HEK293 (cell line): ENCODE results near the gene TAF1.

Experiments
- CTCF ChIA-PET: fragments of 350-600 bp; formaldehyde crosslinking; extraction: SDS; loops from one replicate; lab custom pipeline; 2021; ENCODE audit warnings: antibody characterized with exemption; lab: Yijun Ruan, JAX
- POLR2A ChIA-PET: fragments of 300-600 bp; formaldehyde crosslinking; extraction: SDS; loops from one replicate; lab custom pipeline; 2020; ENCODE audit warnings: antibody characterized with exemption, inconsistent platforms; lab: Yijun Ruan, JAX
- H3K27ac ChIP-seq: fragments of 200-500 bp; sonication (Bioruptor generic); 2 replicates; pipeline ENCODE4 v1.5.1; 2014; ENCODE audit warnings: low read depth, low read length, control low read depth, inconsistent platforms; ENCODE audit errors: extremely low read depth
- H3K36me3 ChIP-seq, 2 experiments: fragments of 200-500 bp in 1 of 2; sonication (Bioruptor generic) in 1 of 2; 1 replicate in 1 of 2; 2 replicates in 1 of 2; pipeline ENCODE4 v1.5.1; 2014 to 2017; ENCODE audit warnings: inconsistent platforms in 2 of 2, low read length in 2 of 2; ENCODE audit not compliant: control insufficient read depth in 2 of 2, insufficient read depth in 1 of 2
- H3K4me1 ChIP-seq: fragments of 200-500 bp; sonication (Bioruptor generic); 2 replicates; pipeline ENCODE4 v1.5.1; 2014; ENCODE audit warnings: mild to moderate bottlenecking, low read length, inconsistent platforms; ENCODE audit not compliant: control insufficient read depth, insufficient read depth
- H3K4me3 ChIP-seq: 2 replicates; pipeline ENCODE4 v1.5.1; 2011; ENCODE audit warnings: low read depth, mild to moderate bottlenecking, control low read depth, low read length, moderate library complexity
- H3K9me3 ChIP-seq: fragments of 200-500 bp; sonication (Bioruptor generic); 2 replicates; pipeline ENCODE4 v1.5.1; 2014; ENCODE audit warnings: low read depth, low read length, inconsistent platforms; ENCODE audit not compliant: control insufficient read depth, insufficient read depth
- AEBP2 ChIP-seq: fragments of 450-650 bp; formaldehyde crosslinking; IDR thresholded peaks from 2 replicates; pipeline ENCODE4 v1.5.1; 2016; ENCODE audit warnings: missing biosample characterization, missing genetic modification characterization, borderline replicate concordance
- GLI2 ChIP-seq: fragments of 450-650 bp; formaldehyde crosslinking; IDR thresholded peaks from 2 replicates; pipeline ENCODE4; 2017; ENCODE audit warnings: missing biosample characterization, missing genetic modification characterization, low read depth, borderline replicate concordance
- HOXA7 ChIP-seq: sonication (generic); formaldehyde crosslinking; IDR thresholded peaks from 2 replicates; pipeline ENCODE4 v1.8.1; 2022; ENCODE audit warnings: missing genetic modification reagents, borderline replicate concordance
- OVOL3 ChIP-seq: fragments of 450-650 bp; formaldehyde crosslinking; IDR thresholded peaks from 2 replicates; pipeline ENCODE4 v1.5.1; 2016; ENCODE audit warnings: missing biosample characterization, missing genetic modification characterization
- PRDM2 ChIP-seq: fragments of 450-650 bp; formaldehyde crosslinking; IDR thresholded peaks from 2 replicates; pipeline ENCODE4 v1.5.1; 2016; ENCODE audit warnings: missing biosample characterization, missing genetic modification characterization, borderline replicate concordance
- WT1 ChIP-seq: fragments of 450-650 bp; formaldehyde crosslinking; IDR thresholded peaks from 2 replicates; pipeline ENCODE4 v1.5.1; 2016; ENCODE audit warnings: missing biosample characterization, missing genetic modification characterization
- ZFP37 ChIP-seq: fragments of 450-650 bp; formaldehyde crosslinking; IDR thresholded peaks from 2 replicates; pipeline ENCODE4 v1.5.1; 2016; ENCODE audit warnings: missing biosample characterization, missing genetic modification characterization
- ZNF132 ChIP-seq: fragments of 450-650 bp; formaldehyde crosslinking; IDR thresholded peaks from 2 replicates; pipeline ENCODE4 v1.5.1; 2017; ENCODE audit warnings: missing biosample characterization, missing genetic modification characterization, borderline replicate concordance
- ZNF157 ChIP-seq: fragments of 450-650 bp; formaldehyde crosslinking; IDR thresholded peaks from 2 replicates; pipeline ENCODE4 v1.5.1; 2016; ENCODE audit warnings: missing biosample characterization, missing genetic modification characterization
- ZNF169 ChIP-seq: fragments of 450-650 bp; formaldehyde crosslinking; IDR thresholded peaks from 2 replicates; pipeline ENCODE4 v1.5.1; 2016; ENCODE audit warnings: missing biosample characterization, missing genetic modification characterization
- ZNF248 ChIP-seq: fragments of 450-650 bp; formaldehyde crosslinking; IDR thresholded peaks from 2 replicates; pipeline ENCODE4 v1.5.1; 2017; ENCODE audit warnings: missing biosample characterization, missing genetic modification characterization
- ZNF341 ChIP-seq: fragments of 450-650 bp; formaldehyde crosslinking; IDR thresholded peaks from 2 replicates; pipeline ENCODE4; 2016; ENCODE audit warnings: low read depth, missing biosample characterization, missing genetic modification characterization
- ZNF449 ChIP-seq: fragments of 450-650 bp; formaldehyde crosslinking; IDR thresholded peaks from 2 replicates; pipeline ENCODE4 v1.5.1; 2017; ENCODE audit warnings: missing biosample characterization, mild to moderate bottlenecking, missing genetic modification characterization, moderate library complexity
- ZNF48 ChIP-seq: fragments of 450-650 bp; formaldehyde crosslinking; IDR thresholded peaks from 2 replicates; pipeline ENCODE4 v1.5.1; 2016; ENCODE audit warnings: missing biosample characterization, missing genetic modification characterization
- ZNF549 ChIP-seq: fragments of 450-650 bp; IDR thresholded peaks from 2 replicates; pipeline ENCODE4 v1.5.1; 2018; ENCODE audit warnings: missing biosample characterization, missing genetic modification characterization, mild to moderate bottlenecking, inconsistent platforms, moderate library complexity
- ZNF610 ChIP-seq: fragments of 450-650 bp; formaldehyde crosslinking; IDR thresholded peaks from 2 replicates; pipeline ENCODE4 v1.5.1; 2016; ENCODE audit warnings: missing biosample characterization, missing genetic modification characterization, borderline replicate concordance
- ZNF664 ChIP-seq: fragments of 450-650 bp; formaldehyde crosslinking; IDR thresholded peaks from 2 replicates; pipeline ENCODE4 v1.5.1; 2016; ENCODE audit warnings: missing biosample characterization, missing genetic modification characterization
- ZNF670 ChIP-seq: fragments of 450-650 bp; formaldehyde crosslinking; IDR thresholded peaks from 2 replicates; pipeline ENCODE4 v1.5.1; 2016; ENCODE audit warnings: missing biosample characterization, missing genetic modification characterization, low read depth
- ZNF777 ChIP-seq: fragments of 450-650 bp; formaldehyde crosslinking; IDR thresholded peaks from 2 replicates; pipeline ENCODE4 v1.5.1; 2017; ENCODE audit warnings: missing biosample characterization, missing genetic modification characterization, borderline replicate concordance
- ZNF792 ChIP-seq: fragments of 450-650 bp; formaldehyde crosslinking; IDR thresholded peaks from 2 replicates; pipeline ENCODE4 v1.5.1; 2016; ENCODE audit warnings: missing biosample characterization, missing genetic modification characterization
- ZNF830 ChIP-seq: fragments of 450-650 bp; IDR thresholded peaks from 2 replicates; pipeline ENCODE4 v1.5.0; 2018; ENCODE audit warnings: missing biosample characterization, missing genetic modification characterization, low read depth, mild to moderate bottlenecking, moderate library complexity
- ZSCAN4 ChIP-seq: fragments of 450-650 bp; formaldehyde crosslinking; IDR thresholded peaks from 2 replicates; pipeline ENCODE4 v1.5.1; 2017; ENCODE audit warnings: missing biosample characterization, missing genetic modification characterization
- TF ChIP-seq, protein P1 (sequence below): fragments of 450-650 bp; formaldehyde crosslinking; IDR thresholded peaks from 2 replicates; pipeline ENCODE4 v1.5.1; 2016; ENCODE audit warnings: missing biosample characterization, missing genetic modification characterization

TAF1 gene

DNA sequence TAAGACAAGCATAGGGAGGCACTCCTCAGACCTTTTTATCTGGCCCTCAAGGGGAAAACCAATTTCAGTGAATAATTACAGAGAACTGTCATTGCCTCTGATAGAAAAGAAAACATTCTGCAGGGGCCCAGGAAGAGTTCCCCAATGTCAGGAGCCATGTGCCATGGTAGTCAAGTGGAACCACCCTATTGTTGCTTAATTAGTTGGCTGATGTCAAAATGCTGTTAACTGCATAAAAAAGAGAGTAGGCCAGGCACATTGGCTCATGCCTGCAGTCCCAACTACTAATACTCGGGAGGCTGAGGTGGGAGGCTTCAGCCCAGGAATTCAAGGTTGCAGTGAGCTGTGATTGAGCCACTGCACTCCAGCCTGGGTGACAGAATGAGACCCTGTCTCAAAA is 138.2 kb downstream of the TAF1 start:
- no peaks in the 10 kb centered on the region for H3K9me3 ChIP-seq
- ChIA-PET POLR2A (no interaction called here), CTCF (interaction anchor here (1.1 kb wide), 1 partner anchor 11 kb away, joined by 7 read pairs; no protein-coding TSS in a partner anchor)
- H3K36me3 ChIP-seq: no peaks in the 10 kb centered on the region
- no peaks in the 10 kb centered on the region for H3K4me1 ChIP-seq
- no peak overlapping the region for H3K4me3 ChIP-seq
- H3K27ac ChIP-seq: no peak overlapping the region
- TF ChIP-seq ZNF341 (tag by site-specific recombination): no peak
- TF ChIP-seq ZNF792 (tag by site-specific recombination): no peak
- no peak for TF ChIP-seq AEBP2 (tag by site-specific recombination)
- no peak for TF ChIP-seq ZNF157 (tag by site-specific recombination)
- no peak for TF ChIP-seq HOXA7 (CRISPR knock-in tag)
- no peak for TF ChIP-seq ZNF169 (tag by site-specific recombination)
- TF ChIP-seq ZNF449: no peak
- TF ChIP-seq ZSCAN4 (tag by site-specific recombination): no peak
- TF ChIP-seq WT1: no peak
- TF ChIP-seq ZFP37 (tag by site-specific recombination): no peak
- no peak for TF ChIP-seq ZNF48
- no peak for TF ChIP-seq ZNF664 (tag by site-specific recombination)
- no peak for TF ChIP-seq OVOL3 (tag by site-specific recombination)
- TF ChIP-seq GLI2 (tag by site-specific recombination): no peak
- no peak for TF ChIP-seq ZNF132 (tag by site-specific recombination)

GRCh38 chrX:71509289-71509688 is 143.1 kb downstream of the TAF1 start:
- H3K9me3 ChIP-seq: no peaks in the 10 kb centered on the region
- ChIA-PET CTCF (no interaction called here), POLR2A (no interaction called here)
- no peak overlapping the region for H3K27ac ChIP-seq
- H3K36me3 ChIP-seq: no peaks in the 10 kb centered on the region
- H3K4me1 ChIP-seq: no peaks in the 10 kb centered on the region
- no peak overlapping the region for H3K4me3 ChIP-seq
- TF ChIP-seq ZNF549 (tag by site-specific recombination) (no peak), ZNF610 (tag by site-specific recombination) (no peak), ZSCAN4 (tag by site-specific recombination) (no peak), ZNF777 (tag by site-specific recombination) (no peak), ZNF830 (no peak), PRDM2 (tag by site-specific recombination) (no peak), ZNF248 (no peak), ZNF670 (tag by site-specific recombination) (no peak)
- TF ChIP-seq, protein P1, sequence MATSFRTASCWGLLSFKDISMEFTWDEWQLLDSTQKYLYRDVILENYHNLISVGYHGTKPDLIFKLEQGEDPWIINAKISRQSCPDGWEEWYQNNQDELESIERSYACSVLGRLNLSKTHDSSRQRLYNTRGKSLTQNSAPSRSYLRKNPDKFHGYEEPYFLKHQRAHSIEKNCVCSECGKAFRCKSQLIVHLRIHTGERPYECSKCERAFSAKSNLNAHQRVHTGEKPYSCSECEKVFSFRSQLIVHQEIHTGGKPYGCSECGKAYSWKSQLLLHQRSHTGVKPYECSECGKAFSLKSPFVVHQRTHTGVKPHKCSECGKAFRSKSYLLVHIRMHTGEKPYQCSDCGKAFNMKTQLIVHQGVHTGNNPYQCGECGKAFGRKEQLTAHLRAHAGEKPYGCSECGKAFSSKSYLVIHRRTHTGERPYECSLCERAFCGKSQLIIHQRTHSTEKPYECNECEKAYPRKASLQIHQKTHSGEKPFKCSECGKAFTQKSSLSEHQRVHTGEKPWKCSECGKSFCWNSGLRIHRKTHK: no peak
